Cardiac fibroblast (primary cell): ENCODE results near the gene KRTAP1-5.

Source experiments
- DNase-seq, 2 donors: peaks; one replicate each; pipeline versions ENCODE4 v3.0.0 to v3.0.0-alpha.2; 2010; ENCODE audit warnings: low read depth in 2 of 2
- H3K4me3 ChIP-seq, 2 donors: replicated peaks in 1 of 2; 1 replicate in 1 of 2; 2 replicates in 1 of 2; pipeline ENCODE4 v1.5.1; 2011; ENCODE audit warnings: low read depth in 2 of 2, low read length in 2 of 2, mild to moderate bottlenecking in 2 of 2, moderate library complexity in 1 of 2
- TF ChIP-seq, protein P1 (sequence below): IDR thresholded peaks from one replicate; pipeline ENCODE4 v1.5.1; 2011; ENCODE audit warnings: low read depth, mild to moderate bottlenecking, low read length, inconsistent platforms

Gene KRTAP1-5

DNA sequence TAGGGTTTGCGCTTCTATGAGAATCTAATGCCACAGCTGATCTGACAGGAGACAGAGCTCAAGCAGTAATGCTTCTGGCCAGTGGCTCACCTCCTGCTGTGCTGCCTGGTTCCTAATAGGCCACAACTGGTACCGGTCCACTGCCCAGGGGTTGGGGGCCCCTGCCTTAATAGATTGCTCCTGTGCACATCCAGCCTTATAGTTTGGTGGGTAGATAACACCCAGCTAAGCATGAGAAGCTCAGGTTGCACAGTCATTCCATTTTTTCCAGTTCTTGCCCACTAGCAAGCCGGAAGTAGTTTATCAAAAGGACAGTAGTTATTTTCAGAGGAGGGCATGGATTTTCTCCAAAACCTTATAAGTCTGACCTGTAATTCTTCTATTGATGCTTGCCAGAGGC lies 7.6 kb downstream of the KRTAP1-5 start:
- TF ChIP-seq, protein P1, sequence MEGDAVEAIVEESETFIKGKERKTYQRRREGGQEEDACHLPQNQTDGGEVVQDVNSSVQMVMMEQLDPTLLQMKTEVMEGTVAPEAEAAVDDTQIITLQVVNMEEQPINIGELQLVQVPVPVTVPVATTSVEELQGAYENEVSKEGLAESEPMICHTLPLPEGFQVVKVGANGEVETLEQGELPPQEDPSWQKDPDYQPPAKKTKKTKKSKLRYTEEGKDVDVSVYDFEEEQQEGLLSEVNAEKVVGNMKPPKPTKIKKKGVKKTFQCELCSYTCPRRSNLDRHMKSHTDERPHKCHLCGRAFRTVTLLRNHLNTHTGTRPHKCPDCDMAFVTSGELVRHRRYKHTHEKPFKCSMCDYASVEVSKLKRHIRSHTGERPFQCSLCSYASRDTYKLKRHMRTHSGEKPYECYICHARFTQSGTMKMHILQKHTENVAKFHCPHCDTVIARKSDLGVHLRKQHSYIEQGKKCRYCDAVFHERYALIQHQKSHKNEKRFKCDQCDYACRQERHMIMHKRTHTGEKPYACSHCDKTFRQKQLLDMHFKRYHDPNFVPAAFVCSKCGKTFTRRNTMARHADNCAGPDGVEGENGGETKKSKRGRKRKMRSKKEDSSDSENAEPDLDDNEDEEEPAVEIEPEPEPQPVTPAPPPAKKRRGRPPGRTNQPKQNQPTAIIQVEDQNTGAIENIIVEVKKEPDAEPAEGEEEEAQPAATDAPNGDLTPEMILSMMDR, result no peak
- H3K4me3 ChIP-seq, result no peak overlapping the region
- DNase-seq, result no peak

DNA sequence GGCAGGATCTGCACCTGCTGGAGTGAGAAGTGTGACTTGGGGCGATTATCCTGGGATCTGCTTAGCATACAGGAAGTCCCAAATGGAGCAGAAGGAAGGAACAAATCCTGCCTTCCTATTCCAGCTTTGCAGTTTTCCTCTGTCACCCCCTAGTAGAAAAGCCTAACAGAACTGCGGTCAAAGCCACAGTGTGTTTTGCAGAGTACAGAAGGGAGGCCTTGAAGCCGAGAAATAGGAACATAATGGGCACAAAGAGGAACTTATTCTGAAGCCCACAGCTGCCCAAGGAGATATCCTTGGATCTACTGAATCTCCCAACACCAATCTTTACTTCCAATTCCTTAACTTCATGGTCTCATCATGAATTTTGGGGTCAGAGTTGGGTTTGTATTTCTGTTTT lies 8.5 kb downstream of the KRTAP1-5 start:
- H3K4me3 ChIP-seq, result no peak overlapping the region
- DNase-seq, result no peak
- TF ChIP-seq, protein P1, result no peak

DNA sequence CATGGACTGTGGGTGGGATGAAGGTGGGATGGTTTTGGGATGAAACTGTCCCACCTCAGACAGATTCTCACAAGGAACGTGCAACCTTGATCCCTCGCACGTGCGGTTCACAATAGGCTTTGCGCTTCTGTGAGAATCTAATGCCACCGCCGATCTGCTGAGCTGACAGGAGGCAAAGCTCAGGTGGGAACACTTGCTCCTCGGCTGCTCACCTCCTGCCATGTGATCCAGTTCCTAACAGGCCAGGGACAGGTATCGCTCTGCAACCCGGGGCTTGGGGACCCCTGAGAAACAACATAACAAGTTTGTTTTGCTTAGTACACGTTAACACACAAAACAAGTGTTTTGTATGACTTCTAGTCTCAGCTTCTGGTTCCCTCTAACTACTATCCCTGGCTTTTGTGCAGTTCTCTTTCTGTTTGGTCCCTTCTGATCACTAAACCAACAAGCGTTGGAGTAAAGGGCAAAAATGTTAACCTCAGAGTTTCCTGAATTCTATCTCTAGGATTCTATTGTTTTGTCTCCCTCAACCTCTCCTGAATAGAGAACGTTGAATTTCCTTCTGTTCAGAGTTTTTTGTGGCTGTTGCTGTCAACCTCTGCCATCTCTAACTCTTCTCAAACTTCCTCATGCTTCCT lies 10.3 kb downstream of the KRTAP1-5 start:
- no peak for DNase-seq
- no peak overlapping the region for H3K4me3 ChIP-seq
- TF ChIP-seq, protein P1, result no peak

DNA sequence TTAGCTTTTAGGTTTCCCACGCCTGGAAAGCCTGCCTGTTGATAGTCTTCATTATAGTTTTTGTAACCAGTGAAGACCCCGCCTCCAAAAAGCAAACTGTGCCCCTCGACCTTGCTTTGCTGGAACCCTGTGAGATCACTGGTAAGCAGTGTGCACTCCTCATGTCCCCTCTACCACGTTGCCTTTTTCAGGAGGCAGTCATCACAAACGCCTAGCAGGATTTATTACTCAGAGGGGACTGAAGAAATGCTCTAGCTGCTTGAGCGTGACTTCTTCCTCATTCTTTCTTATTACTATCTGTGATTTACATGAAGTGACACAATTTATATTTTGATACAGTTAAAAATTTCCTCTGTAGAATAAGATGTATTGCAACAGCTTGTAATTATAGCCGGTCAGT lies 11.6 kb downstream of the KRTAP1-5 start:
- H3K4me3 ChIP-seq, result no peak overlapping the region
- TF ChIP-seq, protein P1, result no peak
- no peak for DNase-seq

DNA sequence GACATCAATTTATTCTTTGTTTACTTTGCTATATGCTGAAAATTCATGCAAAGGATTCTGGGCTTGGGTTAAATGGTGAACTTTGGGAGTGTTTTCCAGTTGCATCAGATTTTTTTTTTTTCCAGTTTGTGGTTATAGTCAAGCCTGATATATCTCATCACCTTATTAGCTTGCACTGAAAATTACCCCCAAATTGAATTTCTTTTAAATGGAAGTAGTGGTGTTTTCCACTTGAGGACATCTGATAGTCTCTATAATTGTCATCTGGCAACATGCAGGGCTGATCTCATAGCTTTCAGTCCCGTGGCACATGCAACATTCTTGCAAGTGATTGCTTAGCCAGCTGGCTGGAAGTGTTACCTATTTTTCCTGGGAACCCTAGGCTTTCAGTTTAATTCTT lies 13.4 kb downstream of the KRTAP1-5 start:
- peak in 1 of 2 donors; percentile 8 for DNase-seq
- no peak overlapping the region for H3K4me3 ChIP-seq
- TF ChIP-seq, protein P1, result no peak

DNA sequence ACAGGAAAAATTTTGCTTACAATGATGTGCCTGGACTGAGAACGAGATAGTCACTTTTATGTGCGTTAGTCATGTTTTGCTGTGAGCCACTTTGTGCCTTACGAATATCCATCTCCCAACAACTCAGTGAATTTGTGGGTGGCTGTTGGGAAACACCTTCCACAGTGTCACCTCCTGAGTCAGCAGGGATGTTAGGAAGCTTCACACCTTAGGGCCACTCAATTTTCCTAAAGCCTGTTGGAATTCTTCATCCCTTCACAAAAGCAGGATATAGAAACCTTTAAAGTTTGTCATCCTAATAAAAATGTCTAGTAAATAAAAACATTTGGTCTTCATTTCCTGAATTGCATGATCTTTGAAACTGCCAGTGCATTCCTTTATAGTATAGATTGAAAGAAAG lies 13.8 kb downstream of the KRTAP1-5 start:
- no peak overlapping the region for H3K4me3 ChIP-seq
- DNase-seq, result peak in 1 of 2 donors; percentile 4
- TF ChIP-seq, protein P1, result no peak
